Peyer's patch (tissue), 4 donors: ENCODE data around the gene HINT2.

Experiments
- CTCF ChIP-seq, 6 experiments: fragments of 450-650 bp in 4 of 6; fragments of 200-600 bp in 2 of 6; sonication (generic) in 1 of 6; IDR thresholded peaks; one replicate each; pipeline ENCODE4 v1.5.1; 2017 to 2019; ENCODE audit warnings: antibody characterized with exemption in 6 of 6, mild to moderate bottlenecking in 3 of 6, moderate library complexity in 1 of 6
- POLR2A ChIP-seq, 2 donors: fragments of 450-650 bp; IDR thresholded peaks; one replicate each; pipeline ENCODE4 v1.5.1; 2017; ENCODE audit warnings: antibody characterized with exemption in 2 of 2, mild to moderate bottlenecking in 2 of 2, moderate library complexity in 2 of 2

GRCh38 chr9:35834260-35835215, 19.7 kb upstream of the HINT2 start:
- TF ChIP-seq CTCF (IDR thresholded peaks at IDR 0.05) (no peak), POLR2A (IDR thresholded peaks at IDR 0.05) (no peak)
